HG03460 (cell line): ENCODE measurements around the gene MKI67.

Experiments
- ATAC-seq: cut with Tn5 transposase; IDR thresholded peaks from one replicate; pipeline ENCODE4 v1.9.1; 2021; ENCODE audit not compliant: unreplicated experiment

Gene MKI67

GRCh38 chr10:128056303-128057050 lies 69.7 kb downstream of the MKI67 start:
- no peak for ATAC-seq

- ATAC-seq, result no peak
Measured at GRCh38 chr10:128055061-128055868, 71.0 kb downstream of the MKI67 start.

DNA sequence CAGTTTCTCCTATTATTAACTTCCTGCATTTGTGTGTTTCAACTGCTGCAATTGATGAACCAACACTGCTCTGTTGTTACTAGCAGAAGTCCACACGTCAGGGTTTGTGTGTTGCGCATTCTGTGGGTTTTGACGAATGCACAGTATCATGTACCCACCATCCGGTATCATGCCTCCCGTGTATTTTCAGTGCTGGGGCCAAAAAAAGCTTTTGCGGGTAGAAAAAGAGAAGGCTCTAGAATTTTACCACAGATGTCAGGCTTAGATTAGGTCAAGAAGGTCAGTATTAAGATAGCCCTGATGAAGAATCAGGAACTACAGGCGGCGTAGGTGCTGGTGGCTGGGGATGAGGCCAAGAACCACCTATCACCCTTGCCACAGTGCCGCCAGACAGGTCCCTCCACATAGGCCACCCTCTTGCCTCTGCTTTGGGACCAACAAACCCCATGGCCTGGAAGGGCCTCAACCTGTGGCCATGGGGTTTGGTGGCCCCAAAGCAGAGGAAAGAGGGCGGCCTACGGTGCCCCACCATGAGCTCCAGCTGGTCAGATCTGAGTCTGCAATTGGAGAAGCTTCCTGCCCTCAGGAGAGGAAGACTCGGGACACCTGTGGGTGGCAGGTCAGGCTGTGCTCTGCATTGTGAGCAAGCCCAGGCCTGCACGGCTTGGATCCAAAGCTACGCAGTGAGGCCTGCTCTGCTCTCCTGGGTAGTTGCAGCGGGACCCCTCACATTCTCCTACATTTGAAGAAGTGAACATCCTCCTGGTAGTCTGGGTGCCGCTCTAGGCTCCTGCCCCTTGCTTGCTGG lies 71.9 kb downstream of the MKI67 start:
- ATAC-seq, result no peak

DNA sequence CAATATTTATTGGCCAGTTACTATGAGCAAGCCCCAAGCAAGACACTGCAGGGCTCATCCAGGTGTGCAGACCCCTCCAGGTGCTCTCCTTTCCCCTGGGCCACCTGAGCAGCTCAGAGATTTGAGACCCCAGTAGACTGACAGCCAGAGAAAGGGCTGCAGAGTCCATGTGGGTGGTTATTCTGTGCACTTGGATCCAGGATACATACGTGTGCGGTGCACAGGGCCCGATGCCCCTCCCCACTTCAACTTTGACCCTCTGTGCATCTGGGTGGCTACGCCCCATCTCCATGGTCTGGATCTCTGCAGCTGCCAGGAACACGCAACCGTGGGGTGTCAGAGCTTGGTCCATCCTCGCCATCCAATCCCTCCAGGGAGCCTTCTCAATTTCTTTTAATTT lies 72.9 kb downstream of the MKI67 start:
- ATAC-seq, result no peak

DNA sequence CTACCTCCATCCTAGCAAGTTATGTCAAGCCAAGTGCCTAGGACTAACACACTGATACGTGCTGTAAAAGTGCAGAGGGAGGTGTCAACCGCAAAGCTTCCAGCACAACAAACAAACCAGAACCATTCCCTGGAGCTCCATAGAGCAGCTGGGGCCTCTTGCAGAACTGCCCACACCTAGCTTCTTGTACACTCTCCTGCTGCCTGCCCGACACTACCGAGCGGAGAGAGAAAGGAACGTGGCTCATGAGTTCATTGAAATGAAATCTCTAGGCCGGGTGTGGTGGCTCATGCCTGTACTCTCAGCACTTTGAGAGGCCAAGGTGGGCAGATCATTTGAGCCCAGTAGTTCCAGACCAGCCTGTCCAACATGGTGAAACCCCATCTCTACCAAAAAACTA lies 73.5 kb downstream of the MKI67 start:
- no peak for ATAC-seq

GRCh38 chr10:128051548-128051947 lies 74.7 kb downstream of the MKI67 start:
- ATAC-seq, result no peak

- no peak for ATAC-seq
Measured at GRCh38 chr10:128050936-128051335, 75.3 kb downstream of the MKI67 start.

DNA sequence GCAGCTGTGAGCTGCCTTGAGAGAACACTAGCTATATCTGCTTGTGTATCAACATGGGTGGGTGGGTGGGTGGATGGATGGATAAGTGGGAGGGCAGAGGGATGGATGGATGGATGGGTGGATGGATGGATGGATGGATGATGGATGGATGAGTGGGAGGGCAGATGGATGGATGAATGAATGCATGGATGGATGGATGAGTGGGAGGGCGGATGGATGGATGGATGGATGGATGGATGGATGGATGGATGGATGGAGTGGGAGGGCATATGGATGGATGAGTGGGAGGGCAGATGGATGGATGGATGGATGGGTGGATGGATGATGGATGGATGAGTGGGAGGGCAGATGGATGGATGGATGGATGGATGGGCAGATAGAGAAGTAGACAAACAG lies 76.1 kb downstream of the MKI67 start:
- ATAC-seq, result no peak

DNA sequence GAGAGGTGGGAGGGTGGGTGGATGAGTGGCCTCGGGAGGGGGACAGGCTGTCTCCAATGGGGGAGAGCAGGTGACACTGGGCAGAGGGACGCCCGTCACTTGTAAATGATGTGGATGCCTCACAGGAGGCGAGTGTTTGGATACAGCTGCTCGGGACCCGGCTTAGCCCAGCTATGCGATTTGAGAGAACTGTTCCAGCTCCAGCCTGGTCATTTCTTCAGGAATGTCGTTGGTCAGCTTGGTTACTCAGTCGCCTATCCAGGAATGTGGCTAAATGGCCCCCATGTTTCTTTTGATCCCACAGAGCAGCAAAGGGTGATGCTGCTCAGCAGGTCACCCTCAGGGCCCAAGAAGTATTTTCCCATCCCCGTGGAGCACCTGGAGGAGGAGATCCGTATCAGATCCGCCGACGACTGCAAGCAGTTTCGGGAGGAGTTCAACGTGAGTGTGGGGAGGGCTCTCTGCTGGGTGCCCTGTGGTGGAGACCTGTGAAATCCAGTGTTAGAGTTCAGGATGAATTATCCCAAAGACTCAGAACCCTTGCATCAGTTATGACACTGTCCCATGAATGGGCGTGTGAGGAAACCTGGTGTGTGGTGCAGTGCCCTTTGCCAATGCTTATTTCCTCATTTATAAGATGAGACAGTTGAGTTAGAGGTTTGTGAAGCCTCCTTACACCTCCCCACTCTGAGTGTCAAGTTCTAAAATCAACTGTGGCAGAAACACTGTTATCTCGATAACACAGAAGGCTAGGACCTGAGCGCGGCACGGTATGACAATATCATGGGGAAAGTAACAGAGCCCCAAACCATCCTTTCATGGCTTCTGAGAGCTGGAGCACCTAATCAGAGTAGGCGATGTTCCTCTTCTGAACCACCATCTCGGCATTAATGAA lies 76.8 kb downstream of the MKI67 start:
- no peak for ATAC-seq

- no peak for ATAC-seq
Measured at GRCh38 chr10:128048819-128049210, 77.4 kb downstream of the MKI67 start.

GRCh38 chr10:128047991-128048818 lies 78.0 kb downstream of the MKI67 start:
- ATAC-seq, result peak; percentile 26

- ATAC-seq, result peak; percentile 99
Measured at GRCh38 chr10:128047351-128047750, 78.9 kb downstream of the MKI67 start.

DNA sequence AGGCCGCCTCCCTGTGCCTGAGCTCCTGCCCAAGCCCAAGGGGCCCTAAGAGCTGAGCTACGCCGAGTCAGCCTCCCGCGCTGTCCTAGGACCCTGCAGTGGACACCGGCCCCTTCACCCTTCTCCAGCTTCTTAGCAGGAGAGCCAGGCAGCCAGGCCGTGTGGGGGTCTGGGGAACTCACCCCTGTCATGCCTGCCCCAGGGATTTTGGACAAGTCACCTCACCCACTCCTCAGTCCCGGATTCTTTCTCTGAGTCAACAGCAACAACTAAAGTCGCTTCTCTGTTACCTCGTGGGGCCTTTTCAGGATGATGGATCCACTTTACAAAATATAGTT lies 79.3 kb downstream of the MKI67 start:
- peak; percentile 1 for ATAC-seq
